GM23338 (cell line): ENCODE results near the gene MLLT1. TPM values are rescaled to one million over a fixed set of nuclear protein-coding genes. Genes with fewer than 3 reads are reported as not detected.

Experiments
- ATAC-seq: fragments of 200-7000 bp; cut with Tn5 transposase; 3 replicates; pipeline ENCODE4 v1.9.1; 2020
- DNase-seq: peaks from one replicate; pipeline ENCODE4 v3.0.0-alpha.2; 2015; ENCODE audit warnings: low spot score
- H2AFZ ChIP-seq: fragments of 200-600 bp; sonication (generic); 2 replicates; pipeline ENCODE4 v1.8.0; 2016; ENCODE audit warnings: antibody characterized with exemption, mild to moderate bottlenecking, moderate library complexity
- H3F3A ChIP-seq: fragments of 200-600 bp; sonication (generic); replicated peaks from 2 replicates; pipeline ENCODE4 v1.8.0; 2017; ENCODE audit warnings: antibody characterized with exemption, mixed run types, low read depth
- H3K27ac ChIP-seq: fragments of 200-600 bp; sonication (generic); 2 replicates; pipeline ENCODE4 v1.6.1; 2016; ENCODE audit warnings: low read depth
- H3K27me3 ChIP-seq: fragments of 200-600 bp; sonication (generic); 2 replicates; pipeline ENCODE4 v1.8.0; 2016; ENCODE audit warnings: mild to moderate bottlenecking, mixed run types, moderate library complexity; ENCODE audit not compliant: insufficient read depth
- H3K36me3 ChIP-seq: fragments of 200-600 bp; sonication (generic); 2 replicates; pipeline ENCODE4 v1.8.0; 2016; ENCODE audit warnings: mild to moderate bottlenecking; ENCODE audit not compliant: insufficient read depth
- H3K4me1 ChIP-seq: fragments of 200-600 bp; sonication (generic); 2 replicates; pipeline ENCODE4 v1.8.0; 2016; ENCODE audit warnings: mild to moderate bottlenecking, moderate library complexity; ENCODE audit not compliant: insufficient read depth
- H3K4me2 ChIP-seq: fragments of 200-600 bp; sonication (generic); 2 replicates; pipeline ENCODE4 v1.7.1; 2017; ENCODE audit warnings: mixed run types
- H3K4me3 ChIP-seq: fragments of 200-600 bp; sonication (generic); 2 replicates; pipeline ENCODE4 v1.6.1; 2016; ENCODE audit warnings: mixed run types
- H3K79me2 ChIP-seq: fragments of 200-600 bp; sonication (generic); replicated peaks from 2 replicates; pipeline ENCODE4 v1.8.0; 2017; ENCODE audit warnings: mild to moderate bottlenecking; ENCODE audit not compliant: insufficient read depth
- H3K9me2 ChIP-seq: fragments of 200-600 bp; sonication (generic); 2 replicates; pipeline ENCODE4 v1.8.0; 2017; ENCODE audit not compliant: insufficient read depth
- H4K20me1 ChIP-seq: fragments of 200-600 bp; sonication (generic); replicated peaks from 2 replicates; pipeline ENCODE4 v1.8.0; 2017; ENCODE audit warnings: mild to moderate bottlenecking; ENCODE audit not compliant: insufficient read depth
- H3K27ac Mint-ChIP-seq: 2 replicates; pipeline ENCODE4 v1.8.0; 2020; ENCODE audit warnings: inconsistent platforms, mild to moderate bottlenecking, moderate library complexity, mixed read lengths
- H3K27me3 Mint-ChIP-seq: 3 replicates; pipeline ENCODE4 v1.8.0; 2022; ENCODE audit warnings: low read depth, mild to moderate bottlenecking, moderate library complexity, mixed read lengths, inconsistent platforms; ENCODE audit not compliant: insufficient read depth, poor library complexity
- H3K36me3 Mint-ChIP-seq: 3 replicates; pipeline ENCODE4 v1.8.0; 2021; ENCODE audit warnings: low read depth, mild to moderate bottlenecking, inconsistent platforms, moderate library complexity, mixed read lengths
- H3K4me1 Mint-ChIP-seq: 3 replicates; pipeline ENCODE4 v1.8.0; 2020; ENCODE audit warnings: mild to moderate bottlenecking, inconsistent platforms, mixed read lengths
- H3K4me3 Mint-ChIP-seq: 3 replicates; pipeline ENCODE4 v1.8.0; 2021; ENCODE audit warnings: moderate library complexity, mild to moderate bottlenecking, inconsistent platforms, mixed read lengths
- H3K9me3 Mint-ChIP-seq: 3 replicates; pipeline ENCODE4 v1.8.0; 2020; ENCODE audit warnings: moderate library complexity, mild to moderate bottlenecking, inconsistent platforms, mixed read lengths
- CREB1 ChIP-seq: fragments of 250-450 bp; sonication (Bioruptor Pico); IDR thresholded peaks from 2 replicates; pipeline ENCODE4 v1.5.0; 2020; ENCODE audit warnings: low read depth, mild to moderate bottlenecking, moderate library complexity
- CTCF ChIP-seq, 2 experiments: fragments of 200-600 bp in 1 of 2; sonication (generic) in 1 of 2; conservative IDR thresholded peaks; 2 replicates each; pipeline versions ENCODE4 v1.5.1 to v1.6.1; 2016 to 2017; ENCODE audit warnings: antibody characterized with exemption in 2 of 2, low read depth in 2 of 2, mild to moderate bottlenecking in 2 of 2, moderate library complexity in 1 of 2
- ETS1 ChIP-seq: IDR thresholded peaks from 2 replicates; pipeline ENCODE4 v1.6.1; 2016; ENCODE audit warnings: antibody characterized with exemption
- EZH2 ChIP-seq: fragments of 200-600 bp; sonication (generic); IDR thresholded peaks from one replicate; pipeline ENCODE4 v1.8.0; 2017; ENCODE audit warnings: antibody characterized with exemption, mild to moderate bottlenecking, low read depth; ENCODE audit not compliant: unreplicated experiment
- EZH2phosphoT487 ChIP-seq: fragments of 200-600 bp; sonication (generic); IDR thresholded peaks from one replicate; pipeline ENCODE4 v1.8.1; 2018; ENCODE audit warnings: antibody characterized with exemption; ENCODE audit not compliant: unreplicated experiment
- JUNB ChIP-seq: IDR thresholded peaks from one replicate; pipeline ENCODE4 v1.6.1; 2016; ENCODE audit warnings: antibody characterized with exemption; ENCODE audit not compliant: unreplicated experiment
- NANOG ChIP-seq: IDR thresholded peaks from 2 replicates; pipeline ENCODE4 v1.6.1; 2016; ENCODE audit warnings: antibody characterized with exemption, borderline replicate concordance
- POLR2AphosphoS5 ChIP-seq: IDR thresholded peaks from 2 replicates; pipeline ENCODE4 v1.6.1; 2016; ENCODE audit warnings: antibody characterized with exemption, low read depth
- ZNF114 ChIP-seq: fragments of 250-450 bp; sonication (Bioruptor Pico); IDR thresholded peaks from 2 replicates; pipeline ENCODE4 v1.5.0; 2020; ENCODE audit warnings: mild to moderate bottlenecking, moderate library complexity
- ZNF331 ChIP-seq: fragments of 250-450 bp; sonication (Bioruptor Pico); IDR thresholded peaks from 2 replicates; pipeline ENCODE4 v1.5.0; 2020; ENCODE audit warnings: low read depth, mild to moderate bottlenecking, moderate library complexity
- ZNF462 ChIP-seq: fragments of 250-450 bp; sonication (Bioruptor Pico); IDR thresholded peaks from 2 replicates; pipeline ENCODE4 v1.5.0; 2020; ENCODE audit warnings: mild to moderate bottlenecking, moderate library complexity
- polyA plus RNA-seq: library from polyadenylated mRNA; unstranded; fragments of >200 nt; fragmentation: Nextera tagmentation; extraction: Ambion mirVana; gene quantifications from 2 replicates; pipeline ENCODE4 v1.2.1, GENCODE V29; 2016
- total RNA-seq: library from RNA; depleted of rRNA; stranded (reverse); fragments of >200 nt; shearing (Covaris generic); gene quantifications from 2 replicates; pipeline ENCODE4 v1.2.3, GENCODE V29; 2014
- TF ChIP-seq, protein P1 (sequence below): IDR thresholded peaks from one replicate; pipeline ENCODE4 v1.6.1; 2018; ENCODE audit warnings: antibody characterized with exemption; ENCODE audit not compliant: unreplicated experiment

The MLLT1 gene
- total and polyA plus RNA-seq, 2 experiments from 2014 or later, result 17.8 to 23.4 TPM

- H3K4me1 ChIP-seq, result no peaks in the 10 kb centered on the region
- H3K27ac Mint-ChIP-seq, result no peak overlapping the region
- H2AFZ ChIP-seq, result no peak overlapping the region
- no peaks in the 10 kb centered on the region for H3K9me2 ChIP-seq
- H3K27me3 ChIP-seq, result no peaks in the 10 kb centered on the region
- no peak overlapping the region for H3K4me3 Mint-ChIP-seq
- H3K36me3 Mint-ChIP-seq, result peaks cover 14% of the 10 kb centered on the region
- peaks cover 9% of the 10 kb centered on the region for H3K27me3 Mint-ChIP-seq
- H3K4me3 ChIP-seq, result no peak overlapping the region
- H3K9me3 Mint-ChIP-seq, result no peaks in the 10 kb centered on the region
- H3K4me1 Mint-ChIP-seq, result peaks cover 4% of the 10 kb centered on the region
- ATAC-seq (no peak), DNase-seq (no peak)
- H4K20me1 ChIP-seq, result peaks cover 6% of the 10 kb centered on the region
- H3K4me2 ChIP-seq, result no peak overlapping the region
- no peak for TF ChIP-seq ZNF331
- no peak for TF ChIP-seq CREB1
- no peak for TF ChIP-seq EZH2phosphoT487
- no peak for TF ChIP-seq NANOG
- TF ChIP-seq CTCF (conservative IDR thresholded peaks at IDR 0.05; ENCODE audit: low read depth in 2 of 2), result no peak
- no peak for TF ChIP-seq EZH2
- no peak for TF ChIP-seq ZNF462 (CRISPR knock-in tag)
- TF ChIP-seq, protein P1, sequence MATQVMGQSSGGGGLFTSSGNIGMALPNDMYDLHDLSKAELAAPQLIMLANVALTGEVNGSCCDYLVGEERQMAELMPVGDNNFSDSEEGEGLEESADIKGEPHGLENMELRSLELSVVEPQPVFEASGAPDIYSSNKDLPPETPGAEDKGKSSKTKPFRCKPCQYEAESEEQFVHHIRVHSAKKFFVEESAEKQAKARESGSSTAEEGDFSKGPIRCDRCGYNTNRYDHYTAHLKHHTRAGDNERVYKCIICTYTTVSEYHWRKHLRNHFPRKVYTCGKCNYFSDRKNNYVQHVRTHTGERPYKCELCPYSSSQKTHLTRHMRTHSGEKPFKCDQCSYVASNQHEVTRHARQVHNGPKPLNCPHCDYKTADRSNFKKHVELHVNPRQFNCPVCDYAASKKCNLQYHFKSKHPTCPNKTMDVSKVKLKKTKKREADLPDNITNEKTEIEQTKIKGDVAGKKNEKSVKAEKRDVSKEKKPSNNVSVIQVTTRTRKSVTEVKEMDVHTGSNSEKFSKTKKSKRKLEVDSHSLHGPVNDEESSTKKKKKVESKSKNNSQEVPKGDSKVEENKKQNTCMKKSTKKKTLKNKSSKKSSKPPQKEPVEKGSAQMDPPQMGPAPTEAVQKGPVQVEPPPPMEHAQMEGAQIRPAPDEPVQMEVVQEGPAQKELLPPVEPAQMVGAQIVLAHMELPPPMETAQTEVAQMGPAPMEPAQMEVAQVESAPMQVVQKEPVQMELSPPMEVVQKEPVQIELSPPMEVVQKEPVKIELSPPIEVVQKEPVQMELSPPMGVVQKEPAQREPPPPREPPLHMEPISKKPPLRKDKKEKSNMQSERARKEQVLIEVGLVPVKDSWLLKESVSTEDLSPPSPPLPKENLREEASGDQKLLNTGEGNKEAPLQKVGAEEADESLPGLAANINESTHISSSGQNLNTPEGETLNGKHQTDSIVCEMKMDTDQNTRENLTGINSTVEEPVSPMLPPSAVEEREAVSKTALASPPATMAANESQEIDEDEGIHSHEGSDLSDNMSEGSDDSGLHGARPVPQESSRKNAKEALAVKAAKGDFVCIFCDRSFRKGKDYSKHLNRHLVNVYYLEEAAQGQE, result no peak
- no peak for TF ChIP-seq POLR2AphosphoS5
- no peak for TF ChIP-seq ZNF114
- no peak for TF ChIP-seq JUNB
- no peak for TF ChIP-seq ETS1
- H3K36me3 ChIP-seq, result no peaks in the 10 kb centered on the region; the same call in 1 of the 2 replicates
- peaks cover 20% of the 10 kb centered on the region; the same call in 1 of the 2 replicates for H3K79me2 ChIP-seq
- no peaks in the 10 kb centered on the region for H3F3A ChIP-seq
- no peak overlapping the region for H3K27ac ChIP-seq
Observed at GRCh38 chr19:6224308-6224675, 55.5 kb downstream of the MLLT1 start.
